ENCODE measurements around the gene ATG10. TPM values are rescaled to one million over a fixed set of nuclear protein-coding genes. Genes with fewer than 3 reads are reported as not detected.

The ATG10 gene
- total RNA-seq, 1 experiment from 2014 or later = 12.2 TPM

DNA sequence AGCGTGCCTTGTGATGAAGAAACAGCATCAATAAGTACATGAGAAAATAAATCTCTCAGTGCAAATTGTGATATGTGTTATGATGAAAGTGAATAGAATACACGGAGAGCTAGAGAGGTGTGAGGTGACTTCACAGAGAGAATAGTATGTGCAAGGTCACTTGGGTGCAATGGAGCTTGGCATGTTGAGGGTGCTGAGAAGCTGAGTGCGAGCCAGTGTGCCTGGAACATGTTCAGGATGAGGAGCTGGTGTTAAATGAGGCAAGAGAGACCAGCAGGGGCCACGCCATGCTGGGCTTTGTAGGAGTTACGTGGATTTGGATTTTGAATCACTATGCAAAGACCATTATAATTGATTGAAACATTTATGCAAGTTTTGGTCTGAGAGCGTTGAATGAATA, 319.1 kb downstream of the ATG10 start (continued):
- TF ChIP-seq AFF4 (CRISPR knock-in tag; IDR thresholded peaks at IDR 0.05; ENCODE audit: borderline replicate concordance) (no peak), NR2C2 (CRISPR knock-in tag; IDR thresholded peaks at IDR 0.05) (no peak), HMGA2 (CRISPR knock-in tag; IDR thresholded peaks at IDR 0.05) (no peak), CBFB (CRISPR knock-in tag; IDR thresholded peaks at IDR 0.05; ENCODE audit: low read depth) (no peak), ZNF396 (CRISPR knock-in tag; IDR thresholded peaks at IDR 0.05; ENCODE audit: borderline replicate concordance) (no peak), RELA (CRISPR knock-in tag; IDR thresholded peaks at IDR 0.05; ENCODE audit: borderline replicate concordance) (no peak)
- TF ChIP-seq, protein P1, sequence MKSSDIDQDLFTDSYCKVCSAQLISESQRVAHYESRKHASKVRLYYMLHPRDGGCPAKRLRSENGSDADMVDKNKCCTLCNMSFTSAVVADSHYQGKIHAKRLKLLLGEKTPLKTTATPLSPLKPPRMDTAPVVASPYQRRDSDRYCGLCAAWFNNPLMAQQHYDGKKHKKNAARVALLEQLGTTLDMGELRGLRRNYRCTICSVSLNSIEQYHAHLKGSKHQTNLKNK (CRISPR knock-in tag; IDR thresholded peaks at IDR 0.05) = no peak

GRCh38 chr5:82291420-82291819, 319.6 kb downstream of the ATG10 start:
- ATAC-seq = no peak
- peaks cover 12% of the 10 kb centered on the region for H3K27me3 Mint-ChIP-seq (ENCODE audit: low read depth)
- ChIA-PET CTCF (no interaction called here), POLR2A (no interaction called here)
- no peak overlapping the region for H3K27ac Mint-ChIP-seq
- no peak overlapping the region for H3K4me3 Mint-ChIP-seq
- H3K36me3 Mint-ChIP-seq = no peaks in the 10 kb centered on the region
- H3K4me1 Mint-ChIP-seq = peaks cover 54% of the 10 kb centered on the region
- H3K9me3 Mint-ChIP-seq = no peaks in the 10 kb centered on the region
- no peak for TF ChIP-seq ZNF423 (CRISPR knock-in tag; IDR thresholded peaks at IDR 0.05)
- TF ChIP-seq MYBL2 (CRISPR knock-in tag; IDR thresholded peaks at IDR 0.05) = no peak
- TF ChIP-seq EMX1 (CRISPR knock-in tag; IDR thresholded peaks at IDR 0.05) = no peak
- TF ChIP-seq TP53 (CRISPR knock-in tag; IDR thresholded peaks at IDR 0.05) = no peak
- TF ChIP-seq OVOL2 (CRISPR knock-in tag; IDR thresholded peaks at IDR 0.05; ENCODE audit: borderline replicate concordance) = no peak
- TF ChIP-seq NFATC4 (CRISPR knock-in tag; IDR thresholded peaks at IDR 0.05) = no peak
- no peak for TF ChIP-seq CREB1 (CRISPR knock-in tag; IDR thresholded peaks at IDR 0.05)
- no peak for TF ChIP-seq FOXJ3 (CRISPR knock-in tag; IDR thresholded peaks at IDR 0.05; ENCODE audit: borderline replicate concordance)
- no peak for TF ChIP-seq SOX15 (CRISPR knock-in tag; IDR thresholded peaks at IDR 0.05)
- TF ChIP-seq, protein P2, sequence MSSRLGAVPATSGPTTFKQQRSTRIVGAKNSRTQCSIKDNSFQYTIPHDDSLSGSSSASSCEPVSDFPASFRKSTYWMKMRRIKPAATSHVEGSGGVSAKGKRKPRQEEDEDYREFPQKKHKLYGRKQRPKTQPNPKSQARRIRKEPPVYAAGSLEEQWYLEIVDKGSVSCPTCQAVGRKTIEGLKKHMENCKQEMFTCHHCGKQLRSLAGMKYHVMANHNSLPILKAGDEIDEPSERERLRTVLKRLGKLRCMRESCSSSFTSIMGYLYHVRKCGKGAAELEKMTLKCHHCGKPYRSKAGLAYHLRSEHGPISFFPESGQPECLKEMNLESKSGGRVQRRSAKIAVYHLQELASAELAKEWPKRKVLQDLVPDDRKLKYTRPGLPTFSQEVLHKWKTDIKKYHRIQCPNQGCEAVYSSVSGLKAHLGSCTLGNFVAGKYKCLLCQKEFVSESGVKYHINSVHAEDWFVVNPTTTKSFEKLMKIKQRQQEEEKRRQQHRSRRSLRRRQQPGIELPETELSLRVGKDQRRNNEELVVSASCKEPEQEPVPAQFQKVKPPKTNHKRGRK (CRISPR knock-in tag; IDR thresholded peaks at IDR 0.05; ENCODE audit: borderline replicate concordance) = no peak
- TF ChIP-seq KAT7 (CRISPR knock-in tag; IDR thresholded peaks at IDR 0.05; ENCODE audit: borderline replicate concordance) = no peak
- no peak for TF ChIP-seq ZBTB21 (CRISPR knock-in tag; IDR thresholded peaks at IDR 0.05; ENCODE audit: borderline replicate concordance)
- no peak for TF ChIP-seq NR1H2 (CRISPR knock-in tag; IDR thresholded peaks at IDR 0.05)
- TF ChIP-seq NR2C2 (CRISPR knock-in tag; IDR thresholded peaks at IDR 0.05) = no peak
- TF ChIP-seq HMGA2 (CRISPR knock-in tag; IDR thresholded peaks at IDR 0.05) = no peak
- TF ChIP-seq ZNF425 (CRISPR knock-in tag; conservative IDR thresholded peaks at IDR 0.05) = no peak
- no peak for TF ChIP-seq E2F4 (CRISPR knock-in tag; IDR thresholded peaks at IDR 0.05; ENCODE audit: borderline replicate concordance, low read depth)
- TF ChIP-seq ELF4 (CRISPR knock-in tag; IDR thresholded peaks at IDR 0.05; ENCODE audit: low read depth) = no peak
- TF ChIP-seq GTF2I (CRISPR knock-in tag; conservative IDR thresholded peaks at IDR 0.05) = no peak
- TF ChIP-seq, protein P3, sequence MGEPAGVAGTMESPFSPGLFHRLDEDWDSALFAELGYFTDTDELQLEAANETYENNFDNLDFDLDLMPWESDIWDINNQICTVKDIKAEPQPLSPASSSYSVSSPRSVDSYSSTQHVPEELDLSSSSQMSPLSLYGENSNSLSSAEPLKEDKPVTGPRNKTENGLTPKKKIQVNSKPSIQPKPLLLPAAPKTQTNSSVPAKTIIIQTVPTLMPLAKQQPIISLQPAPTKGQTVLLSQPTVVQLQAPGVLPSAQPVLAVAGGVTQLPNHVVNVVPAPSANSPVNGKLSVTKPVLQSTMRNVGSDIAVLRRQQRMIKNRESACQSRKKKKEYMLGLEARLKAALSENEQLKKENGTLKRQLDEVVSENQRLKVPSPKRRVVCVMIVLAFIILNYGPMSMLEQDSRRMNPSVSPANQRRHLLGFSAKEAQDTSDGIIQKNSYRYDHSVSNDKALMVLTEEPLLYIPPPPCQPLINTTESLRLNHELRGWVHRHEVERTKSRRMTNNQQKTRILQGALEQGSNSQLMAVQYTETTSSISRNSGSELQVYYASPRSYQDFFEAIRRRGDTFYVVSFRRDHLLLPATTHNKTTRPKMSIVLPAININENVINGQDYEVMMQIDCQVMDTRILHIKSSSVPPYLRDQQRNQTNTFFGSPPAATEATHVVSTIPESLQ (CRISPR knock-in tag; IDR thresholded peaks at IDR 0.05) = no peak
- DNase-seq (ENCODE audit: low spot score) = no peak

Measured in WTC11 (cell line).